Esophagus muscularis mucosa (tissue), 4 donors: Measurements from ENCODE around the gene SPAAR. TPM values are rescaled to one million over a fixed set of nuclear protein-coding genes. Genes with fewer than 3 reads are reported as not detected.
"Not testable (repeated sequence)": the region's sequence is repeated elsewhere in the genome, so short reads cannot be mapped to it uniquely, and the experiment has no call there.

ENCODE experiments used
- DNase-seq: peaks from one replicate; pipeline ENCODE4 v3.0.0-alpha.2; 2017; ENCODE audit errors: extremely low spot score
- H3K27ac ChIP-seq, 4 donors: fragments of 200-600 bp; sonication (generic); replicated peaks in 1 of 4; 1 replicate in 3 of 4; 2 replicates in 1 of 4; pipeline ENCODE4 v1.5.1; 2016 to 2019; ENCODE audit warnings: mild to moderate bottlenecking in 1 of 4
- H3K27me3 ChIP-seq, 4 donors: fragments of 200-600 bp; sonication (generic); one replicate each; pipeline versions ENCODE4 v1.5.1 to v1.6.0; 2016 to 2019
- H3K36me3 ChIP-seq, 4 donors: fragments of 200-600 bp; sonication (generic); one replicate each; pipeline ENCODE4 v1.5.1; 2016 to 2019
- H3K4me1 ChIP-seq, 4 donors: fragments of 200-600 bp; sonication (generic); one replicate each; pipeline ENCODE4 v1.5.1; 2016 to 2019
- H3K4me3 ChIP-seq, 4 donors: fragments of 200-600 bp; sonication (generic); 1 replicate in 2 of 4; 2 replicates in 2 of 4; pipeline ENCODE4 v1.5.1; 2016 to 2019; ENCODE audit warnings: mild to moderate bottlenecking in 4 of 4, moderate library complexity in 1 of 4
- H3K9me3 ChIP-seq, 4 donors: fragments of 200-600 bp; sonication (generic); 1 replicate in 3 of 4; 2 replicates in 1 of 4; pipeline ENCODE4 v1.5.1; 2016 to 2019
- EP300 ChIP-seq: sonication (generic); formaldehyde crosslinking; IDR thresholded peaks from one replicate; pipeline ENCODE4 v1.6.1; 2017; ENCODE audit warnings: antibody characterized with exemption
- POLR2A ChIP-seq: fragments of 450-650 bp; IDR thresholded peaks from one replicate; pipeline ENCODE4 v1.6.1; 2017; ENCODE audit warnings: antibody characterized with exemption, moderate library complexity, mild to moderate bottlenecking, low read depth
- POLR2AphosphoS5 ChIP-seq, 2 donors: sonication (generic); formaldehyde crosslinking; IDR thresholded peaks; one replicate each; pipeline ENCODE4 v1.6.1; 2017; ENCODE audit warnings: antibody characterized with exemption in 2 of 2
- WGBS: methylation state at CpG from one replicate; pipeline ENCODE4 v1.1.5; 2018; 5-methylcytosine and 5-hydroxymethylcytosine counted together
- intact Hi-C: fragments of 100-400 bp; cut with DNase I; formaldehyde crosslinking; loops from one replicate; pipeline ENCODE4 v1.15.1; 2023
- total RNA-seq, 4 donors: library from RNA; depleted of rRNA; stranded (reverse); fragments of >200 nt; gene quantifications; one replicate each; pipeline versions ENCODE4 v1.1.0 to v1.2.1, GENCODE V29; 2016
- TF ChIP-seq, protein P1 (sequence below), 3 experiments: fragments of 200-600 bp in 2 of 3; fragments of 450-650 bp in 1 of 3; sonication (generic) in 2 of 3; IDR thresholded peaks; one replicate each; pipeline ENCODE4 v1.5.1; 2017 to 2019; ENCODE audit warnings: antibody characterized with exemption in 3 of 3, mild to moderate bottlenecking in 2 of 3, moderate library complexity in 1 of 3

SPAAR gene
- total RNA-seq, 4 donors from 2014 or later, result 2.1 to 5.7 (median 2.8) TPM

DNA sequence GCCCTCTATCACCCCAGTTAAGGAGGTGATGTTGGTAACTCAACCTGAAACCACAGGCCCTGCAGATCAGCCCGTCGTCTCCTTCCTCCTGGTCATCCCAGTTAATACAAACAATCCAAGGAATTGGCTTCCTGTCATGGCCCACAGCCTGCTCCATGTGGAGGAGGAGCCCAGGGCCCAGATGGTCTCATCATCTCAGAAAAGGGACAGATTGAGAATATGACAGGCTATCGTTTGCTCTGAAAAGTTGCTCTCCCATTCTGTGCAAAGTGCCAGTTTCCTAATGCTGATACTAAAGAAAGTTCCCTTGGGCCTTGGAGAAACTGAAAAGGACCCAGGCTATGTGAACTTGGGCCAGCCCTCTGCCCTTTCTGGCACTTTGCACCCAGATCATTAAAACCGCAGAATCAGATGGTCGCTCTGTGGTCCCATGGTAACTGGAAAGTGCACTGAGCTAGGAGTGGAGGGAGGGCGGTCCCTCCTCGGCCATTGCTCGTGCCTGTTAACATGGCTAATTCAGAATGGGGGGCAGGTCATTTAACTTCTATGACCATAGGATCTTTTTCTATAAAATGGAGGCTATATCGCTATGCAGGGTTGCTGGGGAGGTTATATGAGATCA, 675 bp upstream of the SPAAR start:
- no peaks in the 10 kb centered on the region for H3K9me3 ChIP-seq
- 47% methylated on average over 9 of the region's 9 CpGs for WGBS
- DNase-seq, result no peak
- TF ChIP-seq POLR2AphosphoS5 (IDR thresholded peaks at IDR 0.05) (no peak), POLR2A (no peak), EP300 (no peak)
- TF ChIP-seq, protein P1, sequence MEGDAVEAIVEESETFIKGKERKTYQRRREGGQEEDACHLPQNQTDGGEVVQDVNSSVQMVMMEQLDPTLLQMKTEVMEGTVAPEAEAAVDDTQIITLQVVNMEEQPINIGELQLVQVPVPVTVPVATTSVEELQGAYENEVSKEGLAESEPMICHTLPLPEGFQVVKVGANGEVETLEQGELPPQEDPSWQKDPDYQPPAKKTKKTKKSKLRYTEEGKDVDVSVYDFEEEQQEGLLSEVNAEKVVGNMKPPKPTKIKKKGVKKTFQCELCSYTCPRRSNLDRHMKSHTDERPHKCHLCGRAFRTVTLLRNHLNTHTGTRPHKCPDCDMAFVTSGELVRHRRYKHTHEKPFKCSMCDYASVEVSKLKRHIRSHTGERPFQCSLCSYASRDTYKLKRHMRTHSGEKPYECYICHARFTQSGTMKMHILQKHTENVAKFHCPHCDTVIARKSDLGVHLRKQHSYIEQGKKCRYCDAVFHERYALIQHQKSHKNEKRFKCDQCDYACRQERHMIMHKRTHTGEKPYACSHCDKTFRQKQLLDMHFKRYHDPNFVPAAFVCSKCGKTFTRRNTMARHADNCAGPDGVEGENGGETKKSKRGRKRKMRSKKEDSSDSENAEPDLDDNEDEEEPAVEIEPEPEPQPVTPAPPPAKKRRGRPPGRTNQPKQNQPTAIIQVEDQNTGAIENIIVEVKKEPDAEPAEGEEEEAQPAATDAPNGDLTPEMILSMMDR (IDR thresholded peaks at IDR 0.05), result no peak
- no peaks in the 10 kb centered on the region for H3K36me3 ChIP-seq
- peak overlapping the region; percentile 43 to 60 (median 48) for H3K4me3 ChIP-seq
- intact Hi-C loops, result no loop called here
- H3K27ac ChIP-seq, result peak overlapping the region; percentile 91 to 97 (median 93)
- no peaks in the 10 kb centered on the region for H3K27me3 ChIP-seq
- peaks cover 73 to 83% (median 78%) of the 10 kb centered on the region in 4 donors for H3K4me1 ChIP-seq

DNA sequence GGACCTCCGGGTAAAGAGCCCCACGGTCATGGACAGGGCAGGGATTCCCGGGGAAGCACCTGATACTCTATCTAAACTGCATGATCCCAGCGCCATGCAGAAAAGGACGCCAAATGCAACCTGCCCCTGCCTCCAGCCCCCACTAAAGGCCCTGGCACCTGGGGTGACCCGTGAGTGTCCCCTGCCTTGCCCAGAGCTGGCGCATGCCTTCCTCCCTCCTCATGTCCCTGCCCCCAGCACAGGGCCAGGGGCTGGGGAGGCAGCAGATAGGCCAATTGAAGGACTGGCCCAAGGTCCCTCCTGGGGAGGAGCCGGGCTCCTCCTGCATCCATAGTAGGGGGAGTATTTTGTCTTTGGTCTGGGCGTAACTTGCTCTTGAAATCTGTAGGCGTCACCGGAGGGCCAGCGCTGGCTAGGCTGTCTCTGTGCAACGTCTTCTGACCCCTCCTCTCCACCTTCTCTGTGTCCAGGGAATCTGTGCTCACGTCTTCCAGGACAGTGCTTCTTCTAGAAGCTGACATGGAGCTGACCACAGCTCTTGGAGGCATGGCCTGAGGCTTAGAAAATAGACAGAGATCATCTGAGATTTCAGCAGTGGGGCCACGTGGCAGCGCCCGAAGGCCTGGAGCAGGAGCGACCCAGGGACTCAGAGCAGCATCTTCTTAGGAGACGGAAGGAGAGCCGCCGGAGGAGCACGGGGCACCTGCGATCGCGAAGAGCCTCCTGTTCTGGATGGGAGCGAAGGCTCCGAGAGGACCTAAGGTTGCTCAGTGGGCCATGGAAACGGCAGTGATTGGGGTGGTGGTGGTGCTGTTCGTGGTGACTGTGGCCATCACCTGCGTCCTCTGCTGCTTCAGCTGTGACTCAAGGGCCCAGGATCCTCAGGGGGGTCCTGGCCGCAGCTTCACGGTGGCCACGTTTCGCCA, 660 bp downstream of the SPAAR start:
- no peak for DNase-seq
- TF ChIP-seq POLR2AphosphoS5 (IDR thresholded peaks at IDR 0.05) (peak; percentile 37 to 44), EP300 (no peak)
- intact Hi-C loops, result no loop called here
- no peaks in the 10 kb centered on the region for H3K36me3 ChIP-seq
- peak overlapping the region; percentile 91 to 97 (median 93) for H3K27ac ChIP-seq
- H3K4me3 ChIP-seq, result peak overlapping the region; percentile 7 to 32 (median 22)
- H3K27me3 ChIP-seq, result no peaks in the 10 kb centered on the region
- no peaks in the 10 kb centered on the region for H3K9me3 ChIP-seq
- WGBS, result 82% methylated on average over 31 of the region's 34 CpGs
- H3K4me1 ChIP-seq, result peaks cover 69 to 76% (median 73%) of the 10 kb centered on the region in 4 donors

DNA sequence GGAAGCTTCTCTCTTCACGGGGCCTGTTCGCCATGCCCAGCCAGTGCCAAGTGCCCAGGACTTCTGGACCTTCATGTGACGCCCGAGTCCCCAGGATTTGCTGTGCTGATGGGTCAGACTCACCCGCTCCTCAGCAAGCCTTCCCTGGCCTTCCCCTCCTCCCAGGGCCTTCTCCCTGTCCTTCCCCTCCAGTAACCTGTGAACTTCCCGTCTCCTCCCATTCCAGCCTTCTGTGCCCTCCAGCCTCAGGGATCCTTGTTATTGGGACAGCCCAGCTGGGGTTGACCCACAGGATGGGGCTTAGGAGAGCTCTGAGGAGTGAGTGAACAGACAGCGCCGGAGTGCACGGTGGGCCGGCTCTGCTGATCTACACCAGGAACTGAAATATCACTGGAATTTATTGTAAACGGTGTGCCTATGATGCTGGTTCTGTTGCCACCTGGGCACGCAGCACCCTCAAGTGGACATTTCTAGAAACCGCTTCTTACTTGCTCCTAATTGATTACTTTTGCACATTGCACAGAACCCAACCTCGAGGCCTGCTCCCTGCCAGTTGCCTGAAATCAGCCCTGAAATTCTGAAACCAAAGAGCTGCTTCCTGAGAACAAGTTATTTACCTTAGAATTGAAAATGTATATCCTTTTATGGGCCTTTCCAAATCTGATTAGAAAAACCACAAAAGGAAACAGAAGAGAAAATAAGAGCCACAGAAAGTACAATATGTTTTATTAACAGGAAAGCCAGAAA, 1.5 kb downstream of the SPAAR start:
- Histone ChIP-seq H3K9me3 (no peaks in the 10 kb centered on the region), H3K4me3 (peak overlapping the region; percentile 7 to 32 (median 22)), H3K27ac (peak overlapping the region; percentile 91 to 97 (median 93)), H3K4me1 (peaks cover 67 to 75% (median 69%) of the 10 kb centered on the region in 4 donors), H3K27me3 (no peaks in the 10 kb centered on the region), H3K36me3 (no peaks in the 10 kb centered on the region)
- intact Hi-C loops, result no loop called here
- WGBS, result 60% methylated on average over 10 of the region's 14 CpGs
- TF ChIP-seq EP300, result no peak
- no peak for TF ChIP-seq POLR2A
- TF ChIP-seq, protein P1 (IDR thresholded peaks at IDR 0.05), result peak; percentile 48 to 71 (median 66)
- peak; percentile 35 to 59 for TF ChIP-seq POLR2AphosphoS5 (IDR thresholded peaks at IDR 0.05)
- no peak for DNase-seq

DNA sequence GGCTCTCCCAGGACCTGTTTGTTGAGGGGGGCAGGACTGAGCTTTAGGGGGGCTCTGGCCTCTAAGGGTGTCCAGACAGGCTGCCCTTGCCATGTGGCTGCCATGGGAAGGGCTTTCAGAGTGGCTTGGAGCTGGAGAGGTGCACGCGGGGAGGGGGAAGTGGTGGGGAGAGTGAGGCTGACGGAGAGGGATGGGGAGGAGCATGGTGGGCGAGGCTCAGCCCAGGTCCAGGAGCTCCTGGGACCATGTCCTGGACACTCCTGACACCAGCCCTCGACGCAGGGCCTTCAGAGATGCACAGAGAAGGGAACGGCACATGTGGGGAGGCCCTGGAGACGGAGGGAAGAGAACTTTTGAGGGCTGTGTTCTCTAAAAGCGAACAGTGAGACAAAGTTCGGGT, 2.4 kb downstream of the SPAAR start:
- Histone ChIP-seq H3K9me3 (no peaks in the 10 kb centered on the region), H3K4me1 (peaks cover 58 to 66% (median 60%) of the 10 kb centered on the region in 4 donors), H3K27ac (peak overlapping the region; percentile 50 to 97 (median 92)), H3K4me3 (peak overlapping the region in 2 of 4 donors; percentile 4 to 23), H3K27me3 (no peaks in the 10 kb centered on the region), H3K36me3 (no peaks in the 10 kb centered on the region)
- DNase-seq, result no peak
- intact Hi-C loops, result no loop called here
- 77% methylated on average over 10 of the region's 10 CpGs for WGBS
- TF ChIP-seq EP300 (no peak), POLR2AphosphoS5 (IDR thresholded peaks at IDR 0.05) (peak in 1 of 2 donors; percentile 6)

DNA sequence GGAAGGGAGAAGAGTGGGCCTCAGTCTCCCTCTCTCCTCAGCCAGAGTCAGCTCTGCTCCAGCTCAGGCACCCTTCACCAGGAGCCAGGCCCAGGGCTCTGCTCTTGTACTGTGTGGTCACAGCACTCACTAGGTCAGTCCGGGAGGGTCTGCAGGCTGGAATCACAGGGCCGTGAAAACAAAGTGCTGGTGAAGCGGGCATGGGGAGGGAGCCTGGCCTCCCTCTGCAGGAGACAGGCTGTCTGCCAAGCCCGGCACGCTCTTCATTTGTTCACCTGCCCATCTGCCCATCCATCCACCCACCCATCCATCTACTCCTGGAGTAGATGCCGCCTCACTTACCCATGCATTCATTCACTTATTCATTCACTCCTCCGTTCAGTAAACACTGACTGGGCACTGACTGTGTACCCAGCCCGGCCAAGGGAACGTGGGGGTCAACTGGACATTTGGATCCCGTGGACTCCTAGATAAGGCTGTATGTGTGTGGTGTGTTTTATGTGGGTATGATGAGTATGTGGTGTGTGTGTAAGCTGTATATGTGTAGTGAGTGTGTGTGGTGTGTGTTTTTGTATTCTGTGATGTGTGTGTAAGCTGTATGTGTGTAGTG, 3.6 kb downstream of the SPAAR start:
- Histone ChIP-seq H3K4me3 (peak overlapping the region in 3 of 4 donors; percentile 3 to 14 (median 14)), H3K36me3 (no peaks in the 10 kb centered on the region), H3K9me3 (no peaks in the 10 kb centered on the region), H3K27me3 (no peaks in the 10 kb centered on the region), H3K4me1 (peaks cover 47 to 61% (median 55%) of the 10 kb centered on the region in 4 donors), H3K27ac (peak overlapping the region in 3 of 4 donors; percentile 7 to 30 (median 22))
- TF ChIP-seq, protein P1 (IDR thresholded peaks at IDR 0.05), result no peak
- TF ChIP-seq POLR2AphosphoS5 (IDR thresholded peaks at IDR 0.05) (no peak), EP300 (no peak), POLR2A (no peak)
- WGBS, result 91% methylated on average over 10 of the region's 10 CpGs
- intact Hi-C loops, result no loop called here
- DNase-seq, result no peak

DNA sequence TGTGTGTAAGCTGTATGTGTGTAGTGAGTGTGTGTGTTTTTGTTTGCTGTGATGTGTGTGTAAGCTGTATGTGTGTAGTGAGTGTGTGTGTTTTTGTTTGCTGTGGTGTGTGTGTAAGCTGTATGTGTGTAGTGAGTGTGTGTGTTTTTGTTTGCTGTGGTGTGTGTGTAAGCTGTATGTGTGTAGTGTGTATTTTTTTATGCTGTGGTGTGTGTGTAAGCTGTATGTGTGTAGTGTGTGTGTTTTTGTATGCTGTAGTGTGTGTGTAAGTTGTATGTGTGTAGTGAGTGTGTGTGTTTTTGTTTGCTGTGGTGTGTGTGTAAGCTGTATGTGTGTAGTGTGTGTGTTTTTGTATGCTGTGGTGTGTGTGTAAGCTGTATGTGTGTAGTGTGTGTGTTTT, 4.1 kb downstream of the SPAAR start:
- H3K36me3 ChIP-seq, H3K9me3 ChIP-seq, intact Hi-C loops, DNase-seq, H3K27ac ChIP-seq, H3K27me3 ChIP-seq: not testable (repeated sequence)
- peak overlapping the region in 1 of 4 donors; percentile 14 for H3K4me3 ChIP-seq
- H3K4me1 ChIP-seq, result peaks cover 46 to 61% (median 54%) of the 10 kb centered on the region in 4 donors
